ENCODE measurements around the gene SYNDIG1.

The SYNDIG1 gene

DNA sequence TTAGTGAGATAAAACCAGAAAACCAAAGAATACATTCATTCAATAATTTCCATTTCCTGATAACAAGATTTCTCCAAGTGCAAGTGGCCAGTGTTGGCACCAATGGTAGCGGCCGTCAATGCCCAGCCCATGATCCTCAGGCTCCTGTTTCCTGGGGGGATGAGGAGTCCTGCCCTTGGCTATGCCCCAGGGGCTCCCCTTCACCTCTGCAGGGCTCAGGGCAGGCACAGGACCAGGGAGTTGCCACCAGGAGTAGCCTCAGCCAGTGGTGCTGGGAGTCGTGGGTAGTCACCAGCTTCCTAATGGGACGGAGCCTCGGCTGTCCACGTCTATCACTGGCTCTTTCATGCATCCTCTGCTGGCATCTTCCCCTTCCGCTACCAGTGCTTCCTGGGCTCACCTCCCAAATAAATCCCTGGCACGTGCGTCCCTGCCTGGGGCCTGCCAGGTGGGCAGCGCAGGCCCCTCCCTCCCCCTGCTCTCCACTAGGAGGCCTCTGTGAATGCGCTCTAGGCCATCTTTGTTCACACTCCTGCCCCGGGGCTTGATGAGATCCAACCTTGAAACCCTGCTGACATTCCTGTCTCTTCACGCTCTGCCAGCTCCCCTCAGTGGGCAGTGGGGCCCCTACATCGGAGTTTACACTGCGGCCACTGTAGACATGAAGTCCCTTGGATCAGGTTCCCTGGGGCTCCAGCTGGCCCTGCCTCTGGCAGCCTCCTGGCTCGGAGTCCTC is 215.7 kb downstream of the SYNDIG1 start:
- Mint-ChIP-seq H3K36me3 (no peaks in the 10 kb centered on the region), H3K4me1 (ENCODE audit: low read depth) (no peaks in the 10 kb centered on the region), H3K27ac (no peak overlapping the region), H3K9me3 (ENCODE audit: low read depth) (peaks cover 4% of the 10 kb centered on the region), H3K27me3 (peaks cover 5% of the 10 kb centered on the region), H3K4me3 (no peak overlapping the region)

- Mint-ChIP-seq H3K27ac (no peak overlapping the region), H3K9me3 (ENCODE audit: low read depth) (peaks cover 4% of the 10 kb centered on the region), H3K4me3 (no peak overlapping the region), H3K4me1 (ENCODE audit: low read depth) (no peaks in the 10 kb centered on the region), H3K27me3 (peaks cover 6% of the 10 kb centered on the region), H3K36me3 (no peaks in the 10 kb centered on the region)
Observed at GRCh38 chr20:24685736-24686135, 216.3 kb downstream of the SYNDIG1 start.

- Mint-ChIP-seq H3K27me3 (peaks cover 6% of the 10 kb centered on the region), H3K36me3 (no peaks in the 10 kb centered on the region), H3K27ac (no peak overlapping the region), H3K9me3 (ENCODE audit: low read depth) (peaks cover 4% of the 10 kb centered on the region), H3K4me1 (ENCODE audit: low read depth) (no peaks in the 10 kb centered on the region), H3K4me3 (no peak overlapping the region)
Observed at GRCh38 chr20:24686156-24686555, 216.7 kb downstream of the SYNDIG1 start.

DNA sequence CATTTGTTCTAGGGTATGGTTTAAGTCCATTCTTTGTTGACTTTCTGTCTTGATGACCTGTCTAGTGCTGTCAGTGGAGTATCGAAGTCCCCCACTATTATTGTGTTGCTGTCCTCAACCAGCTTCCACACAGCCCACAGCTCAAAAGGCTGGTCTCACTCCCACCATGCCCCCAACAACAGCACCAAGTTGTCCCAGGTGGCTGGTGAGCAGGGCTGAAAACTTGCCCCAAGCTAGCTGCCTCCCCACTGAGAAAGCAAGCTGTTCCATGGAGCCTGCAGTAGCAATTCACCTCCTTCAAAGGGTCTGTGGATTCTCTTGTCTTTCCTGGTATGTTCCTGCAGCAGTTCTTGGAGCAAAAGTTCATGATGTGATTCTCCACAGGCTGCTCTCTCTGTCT is 221.0 kb downstream of the SYNDIG1 start:
- H3K36me3 Mint-ChIP-seq, result no peaks in the 10 kb centered on the region
- no peak overlapping the region for H3K4me3 Mint-ChIP-seq
- peaks cover 4% of the 10 kb centered on the region for H3K9me3 Mint-ChIP-seq (ENCODE audit: low read depth)
- peaks cover 6% of the 10 kb centered on the region for H3K27me3 Mint-ChIP-seq
- no peak overlapping the region for H3K27ac Mint-ChIP-seq
- no peaks in the 10 kb centered on the region for H3K4me1 Mint-ChIP-seq (ENCODE audit: low read depth)

- Mint-ChIP-seq H3K4me3 (no peak overlapping the region), H3K9me3 (ENCODE audit: low read depth) (peaks cover 4% of the 10 kb centered on the region), H3K36me3 (no peaks in the 10 kb centered on the region), H3K27me3 (peaks cover 6% of the 10 kb centered on the region), H3K4me1 (ENCODE audit: low read depth) (no peaks in the 10 kb centered on the region), H3K27ac (no peak overlapping the region)
Observed at GRCh38 chr20:24691901-24692351, 222.5 kb downstream of the SYNDIG1 start.

- Mint-ChIP-seq H3K36me3 (no peaks in the 10 kb centered on the region), H3K9me3 (ENCODE audit: low read depth) (peaks cover 2% of the 10 kb centered on the region), H3K27ac (no peak overlapping the region), H3K4me1 (ENCODE audit: low read depth) (no peaks in the 10 kb centered on the region), H3K4me3 (no peak overlapping the region), H3K27me3 (peaks cover 6% of the 10 kb centered on the region)
Observed at GRCh38 chr20:24692446-24693200, 223.2 kb downstream of the SYNDIG1 start.

DNA sequence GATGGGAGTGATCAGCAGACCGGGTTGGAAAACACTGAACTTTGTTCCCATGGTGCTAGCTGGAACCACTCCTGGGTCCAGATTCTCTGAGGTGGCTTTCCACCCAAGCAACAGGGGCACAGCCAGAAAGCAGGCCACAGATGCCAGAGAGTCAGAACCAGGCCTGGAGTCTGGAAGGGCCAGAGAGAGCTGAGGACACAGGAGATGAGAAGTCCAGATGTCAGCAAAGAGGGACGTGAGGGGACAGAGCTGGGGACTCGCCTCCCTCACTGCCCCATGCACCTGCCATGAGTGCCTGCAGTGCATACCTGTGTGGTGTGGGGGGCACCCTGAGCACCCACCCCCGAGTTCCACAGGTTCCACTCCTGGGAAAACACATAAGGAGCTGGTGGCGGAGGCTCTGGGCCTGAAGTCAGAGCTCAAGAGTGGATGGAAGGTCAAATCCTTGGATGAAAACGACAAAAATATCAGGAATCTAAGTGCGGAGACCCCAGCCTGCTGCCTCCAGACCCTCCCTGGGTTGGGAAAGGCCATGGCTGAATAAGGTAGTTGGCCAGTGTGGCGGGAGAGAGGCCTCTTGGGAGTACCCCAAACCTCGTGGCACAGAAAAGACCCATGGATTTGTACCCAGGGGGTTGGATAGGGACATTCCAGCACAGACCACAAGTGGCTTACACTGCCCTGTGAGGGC is 224.2 kb downstream of the SYNDIG1 start:
- no peaks in the 10 kb centered on the region for H3K9me3 Mint-ChIP-seq (ENCODE audit: low read depth)
- H3K4me1 Mint-ChIP-seq (ENCODE audit: low read depth), result no peaks in the 10 kb centered on the region
- H3K27me3 Mint-ChIP-seq, result peaks cover 6% of the 10 kb centered on the region
- H3K36me3 Mint-ChIP-seq, result no peaks in the 10 kb centered on the region
- H3K27ac Mint-ChIP-seq, result no peak overlapping the region
- no peak overlapping the region for H3K4me3 Mint-ChIP-seq

DNA sequence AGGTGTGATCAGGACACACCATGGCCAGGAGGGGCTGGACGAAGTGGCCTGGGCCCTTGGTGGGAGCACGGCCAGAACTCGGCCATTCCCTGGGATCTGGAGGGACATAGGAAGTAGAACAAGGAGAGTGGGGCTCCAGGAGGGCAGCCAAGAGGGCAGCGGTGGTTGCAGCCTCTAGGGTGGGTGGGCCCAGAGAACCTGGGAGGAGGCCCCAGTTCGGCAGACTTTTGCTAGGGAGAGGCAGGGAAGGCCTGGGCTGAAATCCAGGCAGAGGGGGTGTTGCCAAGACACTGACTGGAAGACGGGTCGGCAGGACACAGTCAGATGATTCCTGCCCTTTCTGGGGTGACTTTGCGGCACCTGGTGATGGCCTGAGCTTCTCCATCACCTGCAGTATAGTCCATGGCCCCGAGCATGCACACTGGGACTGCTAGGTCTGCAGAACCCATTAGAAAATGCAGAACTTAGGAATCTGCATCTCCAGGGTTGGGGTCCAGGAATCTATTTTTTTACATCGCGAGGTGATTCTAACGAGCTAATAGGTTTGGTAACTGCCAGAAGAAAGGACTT is 224.8 kb downstream of the SYNDIG1 start:
- Mint-ChIP-seq H3K27ac (no peak overlapping the region), H3K4me1 (ENCODE audit: low read depth) (no peaks in the 10 kb centered on the region), H3K36me3 (no peaks in the 10 kb centered on the region), H3K9me3 (ENCODE audit: low read depth) (no peaks in the 10 kb centered on the region), H3K27me3 (peaks cover 6% of the 10 kb centered on the region), H3K4me3 (no peak overlapping the region)

GRCh38 chr20:24694727-24695528 is 225.5 kb downstream of the SYNDIG1 start:
- H3K9me3 Mint-ChIP-seq (ENCODE audit: low read depth), result no peaks in the 10 kb centered on the region

GRCh38 chr20:24695529-24696225 is 226.2 kb downstream of the SYNDIG1 start:
- Mint-ChIP-seq H3K36me3 (no peaks in the 10 kb centered on the region), H3K27me3 (peaks cover under 1% of the 10 kb centered on the region)

More at GRCh38 chr20:24694727-24695528, 225.5 kb downstream of the SYNDIG1 start:
- Mint-ChIP-seq H3K27me3 (peaks cover 2% of the 10 kb centered on the region), H3K36me3 (no peaks in the 10 kb centered on the region), H3K27ac (no peak overlapping the region), H3K4me3 (no peak overlapping the region), H3K4me1 (ENCODE audit: low read depth) (no peaks in the 10 kb centered on the region)

GRCh38 chr20:24696396-24696795 is 227.0 kb downstream of the SYNDIG1 start:
- H3K27ac Mint-ChIP-seq, result no peak overlapping the region
- no peaks in the 10 kb centered on the region for H3K36me3 Mint-ChIP-seq
- H3K4me3 Mint-ChIP-seq, result no peak overlapping the region
- H3K4me1 Mint-ChIP-seq (ENCODE audit: low read depth), result no peaks in the 10 kb centered on the region
- no peaks in the 10 kb centered on the region for H3K9me3 Mint-ChIP-seq (ENCODE audit: low read depth)
- H3K27me3 Mint-ChIP-seq, result no peaks in the 10 kb centered on the region

More at GRCh38 chr20:24695529-24696225, 226.2 kb downstream of the SYNDIG1 start:
- no peaks in the 10 kb centered on the region for H3K4me1 Mint-ChIP-seq (ENCODE audit: low read depth)
- no peak overlapping the region for H3K4me3 Mint-ChIP-seq
- no peaks in the 10 kb centered on the region for H3K9me3 Mint-ChIP-seq (ENCODE audit: low read depth)
- no peak overlapping the region for H3K27ac Mint-ChIP-seq

- Mint-ChIP-seq H3K27me3 (no peaks in the 10 kb centered on the region), H3K4me3 (no peak overlapping the region), H3K27ac (no peak overlapping the region), H3K9me3 (ENCODE audit: low read depth) (no peaks in the 10 kb centered on the region), H3K36me3 (no peaks in the 10 kb centered on the region), H3K4me1 (ENCODE audit: low read depth) (no peaks in the 10 kb centered on the region)
Observed at GRCh38 chr20:24697411-24697810, 228.0 kb downstream of the SYNDIG1 start.

- H3K4me3 Mint-ChIP-seq, result no peak overlapping the region
- H3K4me1 Mint-ChIP-seq (ENCODE audit: low read depth), result no peaks in the 10 kb centered on the region
- H3K9me3 Mint-ChIP-seq (ENCODE audit: low read depth), result no peaks in the 10 kb centered on the region
- no peaks in the 10 kb centered on the region for H3K27me3 Mint-ChIP-seq
- no peaks in the 10 kb centered on the region for H3K36me3 Mint-ChIP-seq
- H3K27ac Mint-ChIP-seq, result no peak overlapping the region
Observed at GRCh38 chr20:24698189-24698588, 228.8 kb downstream of the SYNDIG1 start.
